Right lobe of liver (tissue), 6 donors: ENCODE data around the gene ZRANB1. TPM values are rescaled to one million over a fixed set of nuclear protein-coding genes. Genes with fewer than 3 reads are reported as not detected.

Experiments
- ATAC-seq, 4 donors: fragments of 200-7000 bp; cut with Tn5 transposase; one replicate each; pipeline ENCODE4 v1.9.1; 2020; ENCODE audit warnings: mild to moderate bottlenecking in 4 of 4, moderate library complexity in 4 of 4
- DNase-seq, 3 donors: peaks; one replicate each; pipeline ENCODE4 v3.0.0-alpha.2; 2020
- H3K27ac ChIP-seq, 3 donors: fragments of 200-600 bp; one replicate each; pipeline ENCODE4 v1.8.0; 2022
- H3K27me3 ChIP-seq, 2 donors: fragments of 200-600 bp; one replicate each; pipeline ENCODE4 v1.8.0; 2022
- H3K36me3 ChIP-seq, 4 donors: fragments of 200-600 bp; sonication (generic) in 1 of 4; one replicate each; pipeline versions ENCODE4 v1.5.1 to v1.8.0; 2017 to 2022; ENCODE audit warnings: control low read depth in 1 of 4
- H3K4me1 ChIP-seq, 4 donors: fragments of 200-600 bp; sonication (generic) in 1 of 4; one replicate each; pipeline versions ENCODE4 v1.5.1 to v1.8.0; 2017 to 2022; ENCODE audit warnings: control low read depth in 1 of 4
- H3K4me3 ChIP-seq, 3 donors: fragments of 200-600 bp; one replicate each; pipeline ENCODE4 v1.8.0; 2022
- H3K9me3 ChIP-seq, 4 donors: fragments of 200-600 bp; sonication (generic) in 1 of 4; one replicate each; pipeline versions ENCODE4 v1.5.1 to v1.8.0; 2017 to 2022; ENCODE audit warnings: control low read depth in 1 of 4
- POLR2A ChIP-seq: fragments of 450-650 bp; IDR thresholded peaks from one replicate; pipeline ENCODE4 v1.6.1; 2017; ENCODE audit warnings: antibody characterized with exemption, mild to moderate bottlenecking
- WGBS: methylation state at CpG from one replicate; pipeline ENCODE4 v1.1.6; 2018; ENCODE audit warnings: low coverage, low lambda C conversion rate; ENCODE audit not compliant: insufficient coverage; ENCODE audit errors: missing lambda C conversion rate; 5-methylcytosine and 5-hydroxymethylcytosine counted together
- intact Hi-C, 2 donors: fragments of 100-400 bp; cut with DNase I; formaldehyde crosslinking; loops; one replicate each; pipeline versions ENCODE4 v1.11.2 to v1.14.1; 2022
- total RNA-seq, 6 experiments: library from RNA; depleted of rRNA in 2 of 6; stranded (reverse); fragments of >200 nt in 2 of 6; fragmentation: NEBNext Ultra II Directional in 3 of 6; extraction: Animal tissue kit (Norgen Biotek cat#: 25700) in 3 of 6; gene quantifications; one replicate each; pipeline versions ENCODE4 v1.1.0 to v1.2.4, GENCODE V29; 2016 to 2023
- TF ChIP-seq, protein P1 (sequence below), 4 donors: fragments of 200-600 bp in 3 of 4; fragments of 450-650 bp in 1 of 4; IDR thresholded peaks; one replicate each; pipeline versions ENCODE4 v1.5.1 to v1.8.0; 2016 to 2022; ENCODE audit warnings: antibody characterized with exemption in 4 of 4, mild to moderate bottlenecking in 2 of 4
- donor health status: DM: no; HTN: yes; CAD: no.
- donor health status: DM: no; HTN: no; CAD: no.
- donor health status: DM: no; HTN: no; CAD: no.
- donor health status: DM: no; HTN: yes; CAD: no.
- donor health status: DM: no; HTN: yes; CAD: no.

The ZRANB1 gene
- total RNA-seq, 6 experiments from 2014 or later = 8.6 to 17.6 (median 11.6) TPM

DNA sequence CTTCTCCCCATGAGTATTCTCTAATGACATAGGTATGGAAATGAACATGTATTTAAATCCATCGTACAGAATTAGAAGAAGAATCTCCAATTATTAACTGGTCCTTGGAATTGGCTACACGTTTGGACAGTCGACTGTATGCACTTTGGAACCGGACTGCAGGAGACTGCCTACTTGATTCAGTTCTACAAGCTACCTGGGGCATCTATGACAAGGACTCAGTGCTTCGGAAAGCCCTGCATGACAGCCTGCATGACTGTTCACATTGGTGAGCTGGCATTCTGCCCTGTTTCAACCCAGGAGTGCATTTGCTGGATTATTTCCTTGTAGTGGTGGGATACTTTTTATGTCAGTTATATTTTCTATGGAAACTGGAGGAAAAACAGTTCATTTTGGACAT, 32.2 kb downstream of the ZRANB1 start:
- H3K4me3 ChIP-seq = no peak overlapping the region
- ATAC-seq (peak; percentile 40 to 58 (median 44)), DNase-seq (no peak)
- WGBS = 50% methylated on average over 5 of the region's 5 CpGs
- TF ChIP-seq, protein P1, sequence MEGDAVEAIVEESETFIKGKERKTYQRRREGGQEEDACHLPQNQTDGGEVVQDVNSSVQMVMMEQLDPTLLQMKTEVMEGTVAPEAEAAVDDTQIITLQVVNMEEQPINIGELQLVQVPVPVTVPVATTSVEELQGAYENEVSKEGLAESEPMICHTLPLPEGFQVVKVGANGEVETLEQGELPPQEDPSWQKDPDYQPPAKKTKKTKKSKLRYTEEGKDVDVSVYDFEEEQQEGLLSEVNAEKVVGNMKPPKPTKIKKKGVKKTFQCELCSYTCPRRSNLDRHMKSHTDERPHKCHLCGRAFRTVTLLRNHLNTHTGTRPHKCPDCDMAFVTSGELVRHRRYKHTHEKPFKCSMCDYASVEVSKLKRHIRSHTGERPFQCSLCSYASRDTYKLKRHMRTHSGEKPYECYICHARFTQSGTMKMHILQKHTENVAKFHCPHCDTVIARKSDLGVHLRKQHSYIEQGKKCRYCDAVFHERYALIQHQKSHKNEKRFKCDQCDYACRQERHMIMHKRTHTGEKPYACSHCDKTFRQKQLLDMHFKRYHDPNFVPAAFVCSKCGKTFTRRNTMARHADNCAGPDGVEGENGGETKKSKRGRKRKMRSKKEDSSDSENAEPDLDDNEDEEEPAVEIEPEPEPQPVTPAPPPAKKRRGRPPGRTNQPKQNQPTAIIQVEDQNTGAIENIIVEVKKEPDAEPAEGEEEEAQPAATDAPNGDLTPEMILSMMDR (IDR thresholded peaks at IDR 0.05) = no peak
- TF ChIP-seq POLR2A = no peak
- no peak overlapping the region for H3K27ac ChIP-seq
- no peaks in the 10 kb centered on the region for H3K9me3 ChIP-seq
- no peaks in the 10 kb centered on the region for H3K27me3 ChIP-seq
- intact Hi-C loops = no loop called here
- no peaks in the 10 kb centered on the region for H3K4me1 ChIP-seq
- peaks cover 0 to 25% (median 9%) of the 10 kb centered on the region in 4 donors for H3K36me3 ChIP-seq

DNA sequence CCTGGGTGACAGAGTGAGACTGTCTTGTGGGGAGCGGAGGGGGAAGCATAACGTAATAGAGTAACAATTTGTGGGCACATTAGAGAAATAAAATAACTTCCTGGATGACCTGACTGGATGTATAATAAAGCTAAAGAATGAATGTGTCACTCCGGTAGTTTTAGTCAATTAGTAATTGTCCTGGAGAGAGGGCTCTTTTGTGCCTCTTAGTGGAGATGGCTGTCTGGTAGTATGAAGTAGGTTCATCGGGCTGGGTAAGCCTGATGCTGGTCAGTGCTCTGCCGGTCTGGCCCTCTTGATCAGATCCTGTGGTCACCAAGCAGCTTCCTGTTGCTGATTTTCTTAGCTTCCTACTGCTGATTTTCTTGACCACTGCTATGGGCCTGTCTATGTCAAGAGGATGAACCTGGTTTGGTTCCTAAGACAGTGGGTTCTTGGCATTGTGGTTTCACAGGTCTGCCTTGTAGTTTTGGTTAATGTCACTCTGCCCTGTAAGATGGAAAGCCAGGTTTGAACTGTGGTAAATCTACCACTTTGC, 34.1 kb downstream of the ZRANB1 start:
- ATAC-seq = peak; percentile 27 to 44 (median 36)
- WGBS = 52% methylated on average over 5 of the region's 5 CpGs
- no peak for TF ChIP-seq POLR2A
- TF ChIP-seq, protein P1 (IDR thresholded peaks at IDR 0.05) = no peak

DNA sequence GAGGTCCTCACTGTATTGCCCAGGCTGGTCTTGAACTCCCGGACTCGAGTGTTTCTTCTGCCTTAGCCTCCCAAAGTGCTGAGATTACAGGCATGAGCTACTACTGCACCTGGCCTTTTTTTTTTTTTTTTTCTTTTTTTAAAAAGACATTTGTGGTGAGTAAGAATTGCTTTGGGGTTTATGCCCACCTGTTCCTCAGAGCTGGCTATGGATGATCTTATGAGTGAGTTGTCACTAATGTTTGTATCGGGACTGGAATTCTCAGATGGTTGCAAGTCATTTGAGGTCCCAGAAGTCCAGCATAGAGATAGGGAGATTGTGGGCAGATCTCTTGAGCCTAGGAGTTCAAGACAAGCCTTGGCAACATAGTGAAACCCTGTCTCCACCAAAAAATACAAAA, 35.2 kb downstream of the ZRANB1 start:
- Histone ChIP-seq H3K4me3 (no peak overlapping the region), H3K4me1 (no peaks in the 10 kb centered on the region), H3K36me3 (peaks cover 0 to 34% (median 13%) of the 10 kb centered on the region in 4 donors), H3K27ac (no peak overlapping the region), H3K9me3 (no peaks in the 10 kb centered on the region), H3K27me3 (no peaks in the 10 kb centered on the region)
- intact Hi-C loops = no loop called here
- ATAC-seq = no peak
- DNase-seq = no peak
- WGBS = 100% methylated on average over 2 of the region's 3 CpGs
- TF ChIP-seq, protein P1 (IDR thresholded peaks at IDR 0.05) = no peak
- no peak for TF ChIP-seq POLR2A

More for the DNA sequence above, 34.1 kb downstream of the ZRANB1 start:
- Histone ChIP-seq H3K36me3 (peaks cover 0 to 25% (median 9%) of the 10 kb centered on the region in 4 donors), H3K27me3 (no peaks in the 10 kb centered on the region), H3K9me3 (no peaks in the 10 kb centered on the region), H3K4me1 (no peaks in the 10 kb centered on the region), H3K4me3 (no peak overlapping the region), H3K27ac (no peak overlapping the region)
- no peak for DNase-seq
- intact Hi-C loops = no loop called here

DNA sequence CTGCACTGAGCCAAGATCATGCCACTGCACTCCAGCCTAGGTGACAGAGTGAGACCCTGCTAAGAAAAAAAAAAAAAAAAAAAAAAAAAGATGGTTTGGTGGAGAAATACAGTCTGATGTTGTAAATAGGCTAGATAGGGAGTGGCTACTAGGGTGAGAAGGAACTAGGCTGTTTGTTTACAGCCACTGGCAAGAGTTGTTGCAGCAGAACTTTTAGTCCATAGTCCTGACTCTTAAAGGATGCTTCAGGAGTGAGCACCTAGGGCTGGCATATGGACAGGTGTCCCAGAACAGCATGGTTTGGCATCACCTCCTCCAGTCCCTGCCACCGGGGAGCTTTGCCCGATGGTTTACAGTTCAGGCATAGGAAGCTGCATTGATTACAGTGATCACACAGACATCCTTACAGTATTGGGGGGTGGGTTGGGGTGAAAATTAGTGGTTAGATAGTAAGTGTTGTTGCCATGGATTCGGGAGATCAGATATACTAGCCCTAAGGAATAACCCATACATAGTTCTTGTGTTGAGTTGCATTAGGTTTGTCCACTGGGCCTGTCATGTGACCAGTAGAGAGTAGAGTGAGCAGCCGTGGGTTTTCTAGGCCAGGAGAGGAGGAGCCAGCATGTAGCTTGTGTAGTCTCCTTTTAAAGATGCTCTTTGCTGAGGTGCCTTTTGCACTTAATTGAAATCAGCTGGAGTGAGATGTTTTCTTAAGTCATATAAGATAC, 35.9 kb downstream of the ZRANB1 start:
- Histone ChIP-seq H3K4me1 (peaks cover 0 to under 1% (median 0%) of the 10 kb centered on the region in 4 donors), H3K36me3 (peaks cover 0 to 36% (median 13%) of the 10 kb centered on the region in 4 donors), H3K9me3 (no peaks in the 10 kb centered on the region), H3K27me3 (no peaks in the 10 kb centered on the region), H3K27ac (no peak overlapping the region), H3K4me3 (no peak overlapping the region)
- ATAC-seq = peak; percentile 36 to 71 (median 55)
- intact Hi-C loops = no loop called here
- WGBS = 54% methylated on average over 2 of the region's 4 CpGs
- TF ChIP-seq, protein P1 (IDR thresholded peaks at IDR 0.05) = no peak
- TF ChIP-seq POLR2A = no peak
- DNase-seq = no peak
